HepG2 (cell line): ENCODE data around the gene APBA1. TPM values are rescaled to one million over a fixed set of nuclear protein-coding genes. Genes with fewer than 3 reads are reported as not detected.

Experiments used
- ATAC-seq: fragments of 200-7000 bp; cut with Tn5 transposase; 3 replicates; pipeline ENCODE4 v1.9.1; 2020; ENCODE audit warnings: mild to moderate bottlenecking, moderate library complexity
- BruUV-seq: library from RNA; stranded (reverse); fragments of 400-500 nt; replicated peaks from 2 replicates; lab custom pipeline; 2021; lab: Mats Ljungman, UMichigan
- CTCF ChIA-PET: fragments of 300-600 bp; formaldehyde crosslinking; extraction: SDS; loops from one replicate; lab custom pipeline; 2021; ENCODE audit warnings: low total read pairs, inconsistent platforms, low intra/inter-chr PET ratio; lab: Yijun Ruan, JAX
- POLR2A ChIA-PET: fragments of 350-600 bp; sonication (Branson Sonifier 250); formaldehyde crosslinking; loops from one replicate; lab custom pipeline; 2020; ENCODE audit warnings: antibody characterized with exemption, inconsistent platforms; lab: Yijun Ruan, JAX
- DNase-seq: peaks from one replicate; pipeline ENCODE4 v3.0.0-alpha.2; 2015; ENCODE audit warnings: low spot score
- FAIRE-seq: peaks from 3 replicates; lab custom pipeline; 2011; peaks lifted over from hg19 to GRCh38; lab: Jason Lieb, UNC
- H2AFZ ChIP-seq: one replicate; pipeline ENCODE4 v1.6.1; 2011; ENCODE audit warnings: low read length, inconsistent platforms
- H3K27ac ChIP-seq: fragments of 300-600 bp; 3 replicates; pipeline ENCODE4 v1.8.0; 2011; ENCODE audit warnings: mixed run types, mild to moderate bottlenecking, mixed read lengths, low read length, inconsistent platforms; ENCODE audit not compliant: insufficient read depth; ENCODE audit errors: extremely low read length
- H3K27me3 ChIP-seq, 2 experiments: fragments of 200-600 bp in 1 of 2; 2 replicates in 1 of 2; 3 replicates in 1 of 2; pipeline versions ENCODE4 v1.6.0 to v1.8.0; 2011; ENCODE audit warnings: low read length in 2 of 2, mild to moderate bottlenecking in 2 of 2, moderate library complexity in 2 of 2, inconsistent platforms in 1 of 2; ENCODE audit not compliant: insufficient read depth in 2 of 2, control insufficient read depth in 1 of 2
- H3K36me3 ChIP-seq, 2 experiments: fragments of 200-600 bp in 1 of 2; replicated peaks in 1 of 2; 2 replicates in 1 of 2; 3 replicates in 1 of 2; pipeline versions ENCODE4 v1.5.1 to v1.8.0; 2011; ENCODE audit warnings: low read length in 2 of 2, inconsistent platforms in 1 of 2; ENCODE audit not compliant: insufficient read depth in 2 of 2, control insufficient read depth in 1 of 2
- H3K4me1 ChIP-seq: 2 replicates; pipeline ENCODE4 v1.5.1; 2012; ENCODE audit warnings: low read length, inconsistent platforms; ENCODE audit not compliant: insufficient read depth
- H3K4me2 ChIP-seq: 2 replicates; pipeline ENCODE4 v1.6.0; 2011; ENCODE audit warnings: low read depth, low read length, inconsistent platforms
- H3K4me3 ChIP-seq, 3 experiments: fragments of 200-600 bp in 1 of 3; sonication (generic), shearing (Covaris generic) in 1 of 3; replicated peaks in 1 of 3; 2 replicates each; pipeline ENCODE4 v1.5.1; 2011 to 2016; ENCODE audit warnings: low read length in 3 of 3, inconsistent platforms in 2 of 3, low read depth in 2 of 3, mild to moderate bottlenecking in 2 of 3, control low read depth in 1 of 3, mixed read lengths in 1 of 3; ENCODE audit not compliant: insufficient read depth in 1 of 3
- H3K79me2 ChIP-seq: one replicate; pipeline ENCODE4 v1.6.1; 2011; ENCODE audit warnings: low read length, inconsistent platforms; ENCODE audit not compliant: insufficient read depth
- H3K9ac ChIP-seq: 2 replicates; pipeline ENCODE4 v1.6.0; 2011; ENCODE audit warnings: mild to moderate bottlenecking, low read depth, low read length, inconsistent platforms; ENCODE audit not compliant: insufficient read depth
- H3K9me3 ChIP-seq: 2 replicates; pipeline ENCODE4 v1.5.1; 2012; ENCODE audit warnings: mild to moderate bottlenecking, low read length
- H4K20me1 ChIP-seq: 2 replicates; pipeline ENCODE4 v1.6.0; 2011; ENCODE audit warnings: inconsistent platforms, mild to moderate bottlenecking, low read length, moderate library complexity; ENCODE audit not compliant: insufficient read depth
- ARID5B ChIP-seq: IDR thresholded peaks from 2 replicates; pipeline ENCODE4 v1.4.0; 2020; ENCODE audit warnings: mild to moderate bottlenecking, missing genetic modification reagents
- FOXA3 ChIP-seq: IDR thresholded peaks from 2 replicates; pipeline ENCODE4 v1.6.1; 2016; ENCODE audit warnings: missing genetic modification reagents, missing compliant biosample characterization
- GATAD2A ChIP-seq: IDR thresholded peaks from 2 replicates; pipeline ENCODE4 v1.6.1; 2016
- HDAC1 ChIP-seq: sonication (generic); formaldehyde crosslinking; IDR thresholded peaks from 2 replicates; pipeline ENCODE4 v1.5.1; 2020; ENCODE audit warnings: mild to moderate bottlenecking, missing genetic modification reagents
- HOXA5 ChIP-seq: sonication (generic); formaldehyde crosslinking; IDR thresholded peaks from 2 replicates; pipeline ENCODE4 v1.4.0; 2020; ENCODE audit warnings: missing genetic modification reagents
- POLR2G ChIP-seq: fragments of 200-400 bp; formaldehyde crosslinking; IDR thresholded peaks from 2 replicates; pipeline ENCODE4 v1.6.1; 2018; ENCODE audit warnings: mild to moderate bottlenecking, low read depth, low read length, moderate library complexity
- ZNF629 ChIP-seq: sonication (generic); formaldehyde crosslinking; conservative IDR thresholded peaks from 2 replicates; pipeline ENCODE4 v1.5.0; 2020; ENCODE audit warnings: missing genetic modification reagents
- WGBS: methylation state at CpG from one replicate; pipeline ENCODE4 v1.1.6; 2017; ENCODE audit warnings: low lambda C conversion rate; 5-methylcytosine and 5-hydroxymethylcytosine counted together
- in situ Hi-C: cut with HindIII; loops from 2 replicates; pipeline ENCODE4 v1.10.0; 2017; ENCODE audit warnings: low pct_unique_long_range_greater_than_20kb; ENCODE audit not compliant: extremely low pct_ligation_motif_present
- intact Hi-C: fragments of 100-400 bp; cut with micrococcal nuclease; formaldehyde crosslinking; loops from one replicate; pipeline ENCODE4 v1.10.0; 2022; ENCODE audit not compliant: unreplicated experiment
- polyA plus RNA-seq, 8 experiments: library from polyadenylated mRNA; depleted of rRNA in 3 of 8; stranded (reverse) in 7 of 8; unstranded in 1 of 8; fragments of >200 nt; fragmentation: Illumina TruSeq in 4 of 8; extraction: Trizol in 4 of 8; gene quantifications; 2 replicates each; pipeline versions ENCODE4 v1.2.1 to v1.2.3, GENCODE V29; 2011 to 2016; ENCODE audit warnings: low read depth in 4 of 8, missing spikeins in 1 of 8, mixed read lengths in 1 of 8; ENCODE audit not compliant: insufficient read depth in 1 of 8
- total RNA-seq, 5 experiments: library from RNA; depleted of rRNA; stranded (reverse); fragments of >200 nt; fragmentation: Illumina TruSeq; extraction: Trizol; gene quantifications; 2 replicates each; pipeline ENCODE4 v1.2.3, GENCODE V29; 2016; ENCODE audit warnings: low read depth in 1 of 5

APBA1 gene
- total and polyA plus RNA-seq, 2 of the 13 experiments (the other 11 are each of a cell fraction or from before 2014, with no cell fraction given): 0.15 TPM; not detected in 1

DNA sequence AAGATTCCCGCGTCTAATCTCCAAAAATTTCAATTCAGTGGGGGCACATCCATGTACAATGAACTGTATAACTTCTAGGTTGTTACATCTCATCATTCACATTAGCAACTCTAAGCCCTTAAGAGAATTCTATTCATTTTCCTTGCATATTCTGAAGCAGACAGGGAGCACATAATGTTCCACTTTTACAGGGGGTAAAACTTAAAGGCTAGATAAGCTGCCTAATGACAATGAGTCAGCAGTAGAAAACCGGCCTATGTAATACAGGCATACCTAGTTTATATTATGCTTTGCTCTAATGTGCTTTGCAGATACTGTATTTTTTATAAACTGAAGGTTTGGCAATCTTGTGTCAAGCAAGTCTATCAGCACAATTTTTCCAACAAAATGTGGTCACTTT lies 47.2 kb upstream of the APBA1 start:
- H3K27ac ChIP-seq: no peak overlapping the region
- DNase-seq (no peak), ATAC-seq (no peak), FAIRE-seq (no peak)
- no peak overlapping the region for H3K4me2 ChIP-seq
- peaks cover 35% of the 10 kb centered on the region for H3K4me1 ChIP-seq
- CTCF ChIA-PET: no interaction called here
- WGBS: 100% methylated on average over 3 of the region's 3 CpGs
- in situ Hi-C loops (no loop called here), intact Hi-C loops (no loop called here)
- POLR2A ChIA-PET: no interaction called here
- no peaks in the 10 kb centered on the region for H3K9me3 ChIP-seq
- peaks cover 6 to 30% of the 10 kb centered on the region in 2 experiments for H3K36me3 ChIP-seq
- H3K9ac ChIP-seq: no peak overlapping the region
- no TSS peak for BruUV-seq
- TF ChIP-seq POLR2G (no peak), HOXA5 (CRISPR knock-in tag) (no peak)
- no peak overlapping the region for H3K4me3 ChIP-seq
- H2AFZ ChIP-seq: no peak overlapping the region
- H3K27me3 ChIP-seq: no peaks in the 10 kb centered on the region
- no peaks in the 10 kb centered on the region for H4K20me1 ChIP-seq
- H3K79me2 ChIP-seq: no peaks in the 10 kb centered on the region

GRCh38 chr9:69718218-69718617 lies 46.0 kb upstream of the APBA1 start:
- peak; percentile 2 for DNase-seq
- Histone ChIP-seq H3K4me1 (peaks cover 35% of the 10 kb centered on the region), H3K9me3 (no peaks in the 10 kb centered on the region), H3K9ac (no peak overlapping the region), H3K27ac (no peak overlapping the region)
- TF ChIP-seq ARID5B (CRISPR knock-in tag) (0 out of 2 replicates have a peak, but pooled peaks have one; percentile 12), HDAC1 (no peak), ZNF629 (CRISPR knock-in tag) (no peak), GATAD2A (CRISPR knock-in tag) (0 out of 2 replicates have a peak, but pooled peaks have one; percentile 14), FOXA3 (CRISPR knock-in tag) (0 out of 2 replicates have a peak, but pooled peaks have one; percentile 19)
- TF ChIP-seq, all 625 proteins: peak for 3
- H2AFZ ChIP-seq: no peak overlapping the region
- CTCF ChIA-PET: no interaction called here
- no peaks in the 10 kb centered on the region for H4K20me1 ChIP-seq
- no peak overlapping the region for H3K4me2 ChIP-seq
- WGBS: 67% methylated on average over 4 of the region's 6 CpGs
- H3K36me3 ChIP-seq: peaks cover 5 to 24% of the 10 kb centered on the region in 2 experiments; a peak in 4 of 5 replicates
- intact Hi-C loops (no loop called here), in situ Hi-C loops (no loop called here)
- H3K27me3 ChIP-seq: no peaks in the 10 kb centered on the region
- H3K79me2 ChIP-seq: no peaks in the 10 kb centered on the region
- no peak overlapping the region for H3K4me3 ChIP-seq
- no TSS peak for BruUV-seq
- peak; percentile 36; the same call in 2 of the 3 replicates for ATAC-seq
- POLR2A ChIA-PET: no interaction called here
- FAIRE-seq: no peak
